ENCODE results near the gene RSPH1. TPM values are rescaled to one million over a fixed set of nuclear protein-coding genes. Genes with fewer than 3 reads are reported as not detected.
A peak's percentile ranks its signal among the peaks of the same experiment; 100 is the strongest.

Gene RSPH1
- total RNA-seq (under 1 TPM; 0.34 to 0.38 TPM), total RNA-seq (0 to 1.3 (median 0.10) reads per million in 172 experiments)
- polyA plus RNA-seq (2013, experiment 1 of 2): 0.05 TPM
- polyA plus RNA-seq (2013, experiment 2 of 2): 0.03 TPM

DNA sequence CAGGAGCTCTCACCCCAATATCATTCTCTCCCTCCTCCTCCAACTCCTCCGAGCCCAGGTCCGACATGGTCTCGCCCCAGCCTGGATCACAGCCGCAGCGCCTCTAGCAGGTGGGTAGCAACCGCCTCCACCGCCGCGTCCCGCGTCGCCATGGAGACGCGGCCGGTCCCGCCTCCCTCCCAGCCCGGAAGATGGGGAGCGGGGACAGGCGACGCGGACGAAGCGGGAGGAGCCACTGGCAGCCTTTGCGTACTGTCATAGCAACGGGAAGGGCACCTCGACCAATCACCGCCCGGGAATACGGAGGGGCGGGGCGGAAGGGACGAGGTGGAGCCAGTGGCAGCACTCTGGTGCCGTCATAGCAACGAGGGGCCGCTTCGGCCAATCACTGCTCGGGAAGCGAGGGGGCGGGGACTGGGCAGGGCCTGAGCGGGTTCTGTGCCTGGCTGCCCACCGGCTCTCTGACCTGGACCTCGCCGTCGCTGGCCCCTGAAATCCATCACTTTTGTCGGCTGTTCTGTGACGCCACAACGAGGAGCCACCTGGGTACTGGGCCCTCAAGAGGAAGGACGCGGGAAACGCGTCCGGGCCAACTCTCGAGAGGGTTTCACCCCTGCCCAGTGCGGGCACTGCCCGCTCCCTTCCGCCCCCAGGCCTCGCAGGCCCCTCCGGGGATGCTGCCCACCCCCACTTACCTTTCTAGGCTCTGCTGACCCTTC is at the start of gene RSPH1:
Gene RSPH1, minus strand, starts transcription at position 105 of the 719 bp plus-strand sequence. Its CDS starts 38 bp downstream, at position 67.
- no peaks in the 10 kb centered on the region for H3K36me3 ChIP-seq (ENCODE audit: insufficient read depth, low read length)
- ChIA-PET CTCF (no interaction called here), POLR2A (interaction anchor here (1.8 to 2.7 kb wide), 2 partner anchors 17 to 31 kb away, joined by 7 to 14 read pairs; partner anchors contain the start of gene SLC37A1)
- ATAC-seq (ENCODE audit: poor library complexity) (peak; percentile 97), DNase-seq (peak; percentile 93 to 100 (median 99))
- Mint-ChIP-seq H3K4me1 (ENCODE audit: low read depth) (peaks cover 24% of the 10 kb centered on the region), H3K27ac (peak within 1 kb of the TSS; percentile 84), H3K36me3 (ENCODE audit: low read depth) (no peaks in the 10 kb centered on the region), H3K27me3 (no peaks in the 10 kb centered on the region), H3K9me3 (no peaks in the 10 kb centered on the region), H3K4me3 (peak within 1 kb of the TSS; percentile 89)
- no peaks in the 10 kb centered on the region for H3K9me3 ChIP-seq (ENCODE audit: control insufficient read depth in 1 of 2, insufficient read depth in 1 of 2, low read length in 2 of 2)
- H3K4me1 ChIP-seq (ENCODE audit: insufficient read depth, low read length): peaks cover 19% of the 10 kb centered on the region
- intact Hi-C loops (cut with DNase I, micrococcal nuclease): loop anchor here (1.0 to 5.0 kb wide), 3 partner anchors 32 to 396 kb away; partner anchors contain the start of gene NDUFV3 (in 1 of the 2)
- TF ChIP-seq, protein P1, sequence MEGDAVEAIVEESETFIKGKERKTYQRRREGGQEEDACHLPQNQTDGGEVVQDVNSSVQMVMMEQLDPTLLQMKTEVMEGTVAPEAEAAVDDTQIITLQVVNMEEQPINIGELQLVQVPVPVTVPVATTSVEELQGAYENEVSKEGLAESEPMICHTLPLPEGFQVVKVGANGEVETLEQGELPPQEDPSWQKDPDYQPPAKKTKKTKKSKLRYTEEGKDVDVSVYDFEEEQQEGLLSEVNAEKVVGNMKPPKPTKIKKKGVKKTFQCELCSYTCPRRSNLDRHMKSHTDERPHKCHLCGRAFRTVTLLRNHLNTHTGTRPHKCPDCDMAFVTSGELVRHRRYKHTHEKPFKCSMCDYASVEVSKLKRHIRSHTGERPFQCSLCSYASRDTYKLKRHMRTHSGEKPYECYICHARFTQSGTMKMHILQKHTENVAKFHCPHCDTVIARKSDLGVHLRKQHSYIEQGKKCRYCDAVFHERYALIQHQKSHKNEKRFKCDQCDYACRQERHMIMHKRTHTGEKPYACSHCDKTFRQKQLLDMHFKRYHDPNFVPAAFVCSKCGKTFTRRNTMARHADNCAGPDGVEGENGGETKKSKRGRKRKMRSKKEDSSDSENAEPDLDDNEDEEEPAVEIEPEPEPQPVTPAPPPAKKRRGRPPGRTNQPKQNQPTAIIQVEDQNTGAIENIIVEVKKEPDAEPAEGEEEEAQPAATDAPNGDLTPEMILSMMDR (IDR thresholded peaks at IDR 0.05): no peak
- peak within 1 kb of the TSS; percentile 26 to 76 for H3K27ac ChIP-seq (ENCODE audit: low read depth in 1 of 2, low read length in 2 of 2)
- H3K27me3 ChIP-seq (ENCODE audit: control insufficient read depth in 1 of 2, insufficient read depth in 2 of 2, low read length in 2 of 2): no peaks in the 10 kb centered on the region
- peak within 1 kb of the TSS; percentile 87 for H3K4me3 ChIP-seq (ENCODE audit: low read length)

DNA sequence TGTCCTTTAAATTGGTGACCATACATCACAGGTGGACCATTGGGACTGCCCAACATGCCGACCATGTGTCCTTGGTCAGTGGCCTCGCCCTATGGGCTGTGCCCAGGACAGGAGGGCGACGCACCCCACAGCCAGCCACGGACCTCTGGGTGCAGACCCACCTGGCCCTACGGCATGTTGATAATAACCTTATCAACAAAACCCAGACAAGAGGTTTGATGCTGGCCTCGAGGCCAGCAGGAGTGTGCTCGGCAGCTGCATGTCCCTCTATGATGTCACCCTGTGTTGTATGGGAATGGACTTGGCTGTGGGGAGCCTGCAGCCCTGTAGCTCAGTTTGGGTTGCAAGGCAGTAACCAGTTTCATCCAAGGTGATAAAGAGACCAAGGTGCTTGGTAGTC is 49.7 kb upstream of the RSPH1 start:
- Mint-ChIP-seq H3K9me3 (no peaks in the 10 kb centered on the region), H3K27me3 (no peaks in the 10 kb centered on the region), H3K4me1 (ENCODE audit: low read depth) (no peaks in the 10 kb centered on the region), H3K36me3 (ENCODE audit: low read depth) (peaks cover 74% of the 10 kb centered on the region), H3K27ac (no peak overlapping the region), H3K4me3 (no peak overlapping the region)
- Histone ChIP-seq H3K27me3 (ENCODE audit: control insufficient read depth in 1 of 2, insufficient read depth in 2 of 2, low read length in 2 of 2) (no peaks in the 10 kb centered on the region), H3K9me3 (ENCODE audit: control insufficient read depth in 1 of 2, insufficient read depth in 1 of 2, low read length in 2 of 2) (no peaks in the 10 kb centered on the region), H3K4me1 (ENCODE audit: insufficient read depth, low read length) (peaks cover 6% of the 10 kb centered on the region), H3K27ac (ENCODE audit: low read depth in 1 of 2, low read length in 2 of 2) (no peak overlapping the region), H3K36me3 (ENCODE audit: insufficient read depth, low read length) (peaks cover 76% of the 10 kb centered on the region), H3K4me3 (ENCODE audit: low read length) (no peak overlapping the region)
- POLR2A ChIA-PET: no interaction called here
- intact Hi-C loops (cut with DNase I, micrococcal nuclease): loop anchor here in 1 of 2 experiments (1.0 kb wide), 1 partner anchor 13 kb away; no protein-coding TSS in a partner anchor
- DNase-seq: no peak
- ATAC-seq (ENCODE audit: poor library complexity): no peak
- CTCF ChIA-PET: no interaction called here
- TF ChIP-seq, protein P1 (IDR thresholded peaks at IDR 0.05): no peak

DNA sequence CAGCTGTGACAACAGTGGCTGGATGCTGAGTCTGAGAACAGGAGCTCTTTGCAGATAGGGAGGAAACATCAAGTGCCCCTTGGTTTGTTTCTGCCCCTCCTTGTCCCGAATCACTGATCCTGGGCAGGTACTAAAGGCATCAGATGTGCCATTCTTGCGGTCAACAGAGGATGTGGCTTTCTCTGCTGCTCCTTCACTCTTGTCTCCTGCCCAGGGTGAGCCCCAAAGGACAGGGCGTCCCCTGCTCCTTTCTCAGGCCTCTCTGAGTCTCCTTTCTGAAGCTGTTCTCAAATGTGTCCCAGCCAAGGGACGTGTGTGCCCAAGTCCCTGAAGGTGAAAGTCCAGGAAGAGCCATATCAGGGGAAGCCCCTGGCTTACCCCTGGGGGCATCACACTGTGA is 49.3 kb upstream of the RSPH1 start:
- Histone ChIP-seq H3K27ac (ENCODE audit: low read depth in 1 of 2, low read length in 2 of 2) (no peak overlapping the region), H3K4me3 (ENCODE audit: low read length) (no peak overlapping the region), H3K9me3 (ENCODE audit: control insufficient read depth in 1 of 2, insufficient read depth in 1 of 2, low read length in 2 of 2) (no peaks in the 10 kb centered on the region), H3K27me3 (ENCODE audit: control insufficient read depth in 1 of 2, insufficient read depth in 2 of 2, low read length in 2 of 2) (no peaks in the 10 kb centered on the region), H3K36me3 (ENCODE audit: insufficient read depth, low read length) (peaks cover 80% of the 10 kb centered on the region), H3K4me1 (ENCODE audit: insufficient read depth, low read length) (peaks cover 6% of the 10 kb centered on the region)
- TF ChIP-seq, protein P1 (IDR thresholded peaks at IDR 0.05): no peak
- ATAC-seq (ENCODE audit: poor library complexity) (no peak), DNase-seq (no peak)
- Mint-ChIP-seq H3K36me3 (ENCODE audit: low read depth) (peaks cover 75% of the 10 kb centered on the region), H3K4me1 (ENCODE audit: low read depth) (no peaks in the 10 kb centered on the region), H3K27ac (no peak overlapping the region), H3K9me3 (no peaks in the 10 kb centered on the region), H3K27me3 (no peaks in the 10 kb centered on the region), H3K4me3 (no peak overlapping the region)
- POLR2A ChIA-PET: no interaction called here
- intact Hi-C loops (cut with DNase I, micrococcal nuclease): loop anchor here in 1 of 2 experiments (1.0 kb wide), 1 partner anchor 13 kb away; no protein-coding TSS in a partner anchor
- CTCF ChIA-PET: no interaction called here

Data from CD4-positive, alpha-beta T cell (primary cell).